GM19324 (cell line): ENCODE results near the gene OR1J1.

ENCODE experiments used
- ATAC-seq: cut with Tn5 transposase; IDR thresholded peaks from one replicate; pipeline ENCODE4 v1.9.1; 2021; ENCODE audit warnings: mild to moderate bottlenecking, moderate library complexity; ENCODE audit not compliant: unreplicated experiment, low FRiP score

OR1J1 gene

DNA sequence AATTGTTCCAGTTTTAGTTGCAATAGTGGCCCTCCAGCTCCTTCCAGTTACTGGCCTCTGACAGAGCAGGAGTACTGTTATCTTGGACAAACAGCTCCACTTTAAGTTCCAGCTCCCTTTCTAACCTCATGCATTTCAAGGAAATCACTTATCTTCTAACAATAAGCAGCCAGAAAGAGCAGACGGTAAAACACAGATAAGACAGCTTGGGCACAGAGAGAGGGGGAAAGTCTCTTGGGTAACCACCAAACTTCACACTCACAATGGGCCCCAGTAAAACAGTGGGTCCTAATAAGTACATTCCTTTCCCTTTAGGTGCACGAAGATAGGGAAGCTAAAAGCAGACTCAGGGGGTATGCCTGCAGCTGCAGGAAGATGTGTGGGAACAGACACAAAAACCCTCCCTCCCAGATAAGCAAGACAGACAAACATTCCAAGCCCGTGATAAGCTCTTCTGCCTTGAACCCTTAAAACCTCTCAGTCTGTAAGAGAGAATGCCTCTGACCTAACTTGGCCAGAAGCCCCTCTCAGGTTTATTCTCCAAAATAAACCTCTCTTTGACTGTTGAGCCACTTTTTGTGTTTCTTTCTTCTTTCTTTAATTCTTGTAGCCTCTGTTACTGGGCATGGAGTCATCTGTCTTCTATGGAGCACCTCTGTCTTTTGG is 30.8 kb downstream of the OR1J1 start:
- ATAC-seq: no peak

DNA sequence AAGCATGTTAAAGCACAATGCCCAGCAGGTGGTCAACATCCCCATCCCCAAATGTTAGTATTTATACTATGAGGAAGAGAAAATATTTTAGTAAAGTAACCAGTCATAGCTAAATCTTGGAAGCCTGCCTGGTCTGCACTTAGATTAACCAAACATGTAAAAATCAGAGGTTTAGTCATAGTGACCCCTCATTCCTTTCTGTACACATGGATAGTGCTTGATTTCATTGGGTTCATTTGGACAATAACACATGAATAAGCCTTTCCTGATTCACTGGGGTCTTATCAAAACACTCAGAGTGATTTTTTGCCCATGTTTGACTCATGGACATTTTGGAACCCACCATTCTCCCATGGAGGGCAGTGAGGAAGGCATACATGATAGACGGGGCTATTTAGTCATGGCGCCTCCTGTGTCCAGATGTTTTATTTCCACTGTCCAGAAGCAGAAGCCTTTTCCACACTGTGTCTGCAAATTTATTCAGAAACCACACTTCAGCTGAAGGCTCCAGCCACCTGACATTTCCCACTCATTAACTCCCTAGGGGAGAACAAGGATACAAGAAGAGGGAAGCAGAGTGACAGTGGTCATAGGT is 32.5 kb downstream of the OR1J1 start:
- no peak for ATAC-seq

DNA sequence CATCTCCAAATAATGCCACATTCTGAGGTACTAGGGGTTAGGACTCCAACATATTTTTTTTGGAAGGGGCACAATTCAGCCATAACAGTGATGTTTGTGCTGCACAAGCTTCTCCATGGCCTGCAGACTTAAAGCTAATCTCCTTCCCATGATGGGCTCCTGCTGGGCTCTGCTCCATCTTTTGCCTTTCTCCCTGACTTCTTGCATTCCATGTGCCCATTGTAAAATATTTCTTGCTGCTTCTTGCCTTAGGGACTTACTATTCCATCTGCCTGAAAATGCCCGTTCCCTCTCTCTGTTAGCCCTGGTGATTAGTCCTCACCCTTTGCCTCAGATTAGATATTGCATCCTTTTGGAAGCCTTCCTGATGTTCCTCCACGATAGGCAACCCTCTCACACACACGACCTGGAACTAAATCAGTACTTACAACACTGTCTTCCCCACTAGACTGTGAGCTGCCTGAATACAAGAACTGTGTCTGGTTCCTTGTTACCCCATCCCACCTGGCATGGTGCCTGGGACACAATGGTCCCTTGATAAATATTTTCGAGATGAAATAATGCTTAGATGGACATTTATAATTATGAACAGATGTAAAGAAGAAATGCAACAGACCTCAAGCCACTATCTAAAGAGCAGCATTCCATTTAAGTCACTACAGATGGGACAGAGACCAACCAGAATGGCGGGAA is 33.5 kb downstream of the OR1J1 start:
- ATAC-seq: no peak

- no peak for ATAC-seq
These were observed 35.2 kb downstream of the OR1J1 start for GRCh38 chr9:122442568-122442967.
